ENCODE results near the gene RHCG. TPM values are rescaled to one million over a fixed set of nuclear protein-coding genes. Genes with fewer than 3 reads are reported as not detected.
A peak's percentile ranks its signal among the peaks of the same experiment; 100 is the strongest.

The RHCG gene
- total and polyA plus RNA-seq, 3 experiments from 2014 or later: not detected

- H3K4me1 Mint-ChIP-seq: peaks cover 6 to 8% (median 6%) of the 10 kb centered on the region in 3 donors
- H3K4me3 Mint-ChIP-seq: peak overlapping the region in 6 of 7 donors; percentile 72 to 89 (median 78)
- no peaks in the 10 kb centered on the region for H3K27me3 ChIP-seq (ENCODE audit: insufficient read depth, low read length, poor library complexity, severe bottlenecking)
- H3K27me3 Mint-ChIP-seq: peaks cover 26 to 43% of the 10 kb centered on the region in 2 donors
- H3K36me3 Mint-ChIP-seq: no peaks in the 10 kb centered on the region
- CTCF ChIA-PET: interaction anchor here (0.6 to 3.3 kb wide), 10 partner anchors 12 to 224 kb away, joined by 3 to 82 read pairs (median 5); partner anchors contain the start of gene POLG
- peak; percentile 68 to 85 (median 77) for DNase-seq
- no peaks in the 10 kb centered on the region for H3K4me1 ChIP-seq (ENCODE audit: insufficient read depth, low read length)
- no peaks in the 10 kb centered on the region for H3K9me3 ChIP-seq (ENCODE audit: low read length)
- H3K27ac Mint-ChIP-seq: no peak overlapping the region
- H3K27ac ChIP-seq (ENCODE audit: low read depth, low read length): no peak overlapping the region
- H3K4me3 ChIP-seq (ENCODE audit: low read length): peak overlapping the region; percentile 50
- POLR2A ChIA-PET: no interaction called here
- no peaks in the 10 kb centered on the region for H3K9me3 Mint-ChIP-seq
- H3K36me3 ChIP-seq (ENCODE audit: insufficient read depth, low read length): no peaks in the 10 kb centered on the region
Observed at GRCh38 chr15:89430530-89431341, 65.6 kb downstream of the RHCG start.

- Mint-ChIP-seq H3K36me3 (no peaks in the 10 kb centered on the region), H3K9me3 (no peaks in the 10 kb centered on the region), H3K4me3 (no peak overlapping the region), H3K4me1 (peaks cover 6 to 8% (median 6%) of the 10 kb centered on the region in 3 donors), H3K27me3 (peaks cover 24 to 41% of the 10 kb centered on the region in 2 donors), H3K27ac (no peak overlapping the region)
- DNase-seq: no peak
- H3K9me3 ChIP-seq (ENCODE audit: low read length): no peaks in the 10 kb centered on the region
- H3K4me1 ChIP-seq (ENCODE audit: insufficient read depth, low read length): no peaks in the 10 kb centered on the region
- H3K27ac ChIP-seq (ENCODE audit: low read depth, low read length): no peak overlapping the region
- H3K27me3 ChIP-seq (ENCODE audit: insufficient read depth, low read length, poor library complexity, severe bottlenecking): no peaks in the 10 kb centered on the region
- POLR2A ChIA-PET: no interaction called here
- H3K4me3 ChIP-seq (ENCODE audit: low read length): no peak overlapping the region
- no peaks in the 10 kb centered on the region for H3K36me3 ChIP-seq (ENCODE audit: insufficient read depth, low read length)
- CTCF ChIA-PET: interaction anchor here (0.6 to 3.3 kb wide), 9 partner anchors 12 to 223 kb away, joined by 3 to 82 read pairs (median 5); partner anchors contain the start of gene POLG
Observed at GRCh38 chr15:89429986-89430385, 66.4 kb downstream of the RHCG start.

GRCh38 chr15:89429023-89429422 is 67.4 kb downstream of the RHCG start:
- Mint-ChIP-seq H3K36me3 (no peaks in the 10 kb centered on the region), H3K4me3 (no peak overlapping the region), H3K9me3 (no peaks in the 10 kb centered on the region), H3K27ac (no peak overlapping the region), H3K27me3 (peaks cover 24 to 40% of the 10 kb centered on the region in 2 donors), H3K4me1 (peaks cover 6 to 8% (median 6%) of the 10 kb centered on the region in 3 donors)
- no peak for DNase-seq
- ChIA-PET CTCF (interaction anchor here (1.8 to 3.3 kb wide), 2 partner anchors 11 to 70 kb away, joined by 8 to 82 read pairs; no protein-coding TSS in a partner anchor), POLR2A (interaction anchor here (0.7 to 1.2 kb wide), 2 partner anchors 19 to 70 kb away, joined by 3 read pairs; no protein-coding TSS in a partner anchor)
- no peaks in the 10 kb centered on the region for H3K36me3 ChIP-seq (ENCODE audit: insufficient read depth, low read length)
- no peaks in the 10 kb centered on the region for H3K4me1 ChIP-seq (ENCODE audit: insufficient read depth, low read length)
- H3K27ac ChIP-seq (ENCODE audit: low read depth, low read length): no peak overlapping the region
- H3K4me3 ChIP-seq (ENCODE audit: low read length): no peak overlapping the region
- no peaks in the 10 kb centered on the region for H3K27me3 ChIP-seq (ENCODE audit: insufficient read depth, low read length, poor library complexity, severe bottlenecking)
- no peaks in the 10 kb centered on the region for H3K9me3 ChIP-seq (ENCODE audit: low read length)

GRCh38 chr15:89428246-89428645 is 68.1 kb downstream of the RHCG start:
- DNase-seq: no peak
- Histone ChIP-seq H3K36me3 (ENCODE audit: insufficient read depth, low read length) (no peaks in the 10 kb centered on the region), H3K27me3 (ENCODE audit: insufficient read depth, low read length, poor library complexity, severe bottlenecking) (no peaks in the 10 kb centered on the region), H3K4me1 (ENCODE audit: insufficient read depth, low read length) (no peaks in the 10 kb centered on the region), H3K27ac (ENCODE audit: low read depth, low read length) (no peak overlapping the region), H3K9me3 (ENCODE audit: low read length) (no peaks in the 10 kb centered on the region), H3K4me3 (ENCODE audit: low read length) (no peak overlapping the region)
- Mint-ChIP-seq H3K27ac (no peak overlapping the region), H3K4me1 (peaks cover 6 to 8% (median 6%) of the 10 kb centered on the region in 3 donors), H3K9me3 (no peaks in the 10 kb centered on the region), H3K36me3 (no peaks in the 10 kb centered on the region), H3K4me3 (no peak overlapping the region), H3K27me3 (peaks cover 24 to 41% of the 10 kb centered on the region in 2 donors)
- ChIA-PET POLR2A (interaction anchor here (0.7 kb wide), 1 partner anchor 19 kb away, joined by 3 read pairs; no protein-coding TSS in a partner anchor), CTCF (interaction anchor here (3.3 kb wide), 1 partner anchor 69 kb away, joined by 82 read pairs; no protein-coding TSS in a partner anchor)

- Histone ChIP-seq H3K9me3 (ENCODE audit: low read length) (no peaks in the 10 kb centered on the region), H3K27ac (ENCODE audit: low read depth, low read length) (no peak overlapping the region), H3K4me3 (ENCODE audit: low read length) (no peak overlapping the region), H3K27me3 (ENCODE audit: insufficient read depth, low read length, poor library complexity, severe bottlenecking) (no peaks in the 10 kb centered on the region), H3K36me3 (ENCODE audit: insufficient read depth, low read length) (no peaks in the 10 kb centered on the region), H3K4me1 (ENCODE audit: insufficient read depth, low read length) (no peaks in the 10 kb centered on the region)
- POLR2A ChIA-PET: no interaction called here
- H3K36me3 Mint-ChIP-seq: no peaks in the 10 kb centered on the region
- peaks cover 21 to 41% of the 10 kb centered on the region in 2 donors for H3K27me3 Mint-ChIP-seq
- CTCF ChIA-PET: interaction anchor here (1.1 to 3.9 kb wide), 2 partner anchors 67 to 220 kb away, joined by 3 to 23 read pairs; no protein-coding TSS in a partner anchor
- no peaks in the 10 kb centered on the region for H3K9me3 Mint-ChIP-seq
- H3K27ac Mint-ChIP-seq: no peak overlapping the region
- DNase-seq: no peak
- peaks cover 6 to 8% (median 6%) of the 10 kb centered on the region in 3 donors for H3K4me1 Mint-ChIP-seq
- no peak overlapping the region for H3K4me3 Mint-ChIP-seq
Observed at GRCh38 chr15:89426500-89426899, 69.9 kb downstream of the RHCG start.

- no peaks in the 10 kb centered on the region for H3K36me3 ChIP-seq (ENCODE audit: insufficient read depth, low read length)
- Mint-ChIP-seq H3K9me3 (no peaks in the 10 kb centered on the region), H3K27me3 (peaks cover 19 to 53% of the 10 kb centered on the region in 2 donors), H3K4me3 (no peak overlapping the region), H3K27ac (no peak overlapping the region), H3K36me3 (no peaks in the 10 kb centered on the region), H3K4me1 (no peaks in the 10 kb centered on the region)
- DNase-seq: no peak
- no peak overlapping the region for H3K4me3 ChIP-seq (ENCODE audit: low read length)
- H3K27ac ChIP-seq (ENCODE audit: low read depth, low read length): no peak overlapping the region
- ChIA-PET POLR2A (no interaction called here), CTCF (interaction anchor here (3.9 kb wide), 1 partner anchor 65 kb away, joined by 23 read pairs; no protein-coding TSS in a partner anchor)
- no peaks in the 10 kb centered on the region for H3K9me3 ChIP-seq (ENCODE audit: low read length)
- H3K4me1 ChIP-seq (ENCODE audit: insufficient read depth, low read length): no peaks in the 10 kb centered on the region
- peaks cover 4% of the 10 kb centered on the region for H3K27me3 ChIP-seq (ENCODE audit: insufficient read depth, low read length, poor library complexity, severe bottlenecking)
Observed at GRCh38 chr15:89423981-89424380, 72.4 kb downstream of the RHCG start.

Other genes with a start within 250 kb of the RHCG start
- gene POLG, start 161.8 kb downstream of the RHCG start, total RNA-seq: 100 to 1,000 TPM; 106 to 110 TPM
- gene POLG, start 161.8 kb downstream of the RHCG start, polyA plus RNA-seq: 56.0 TPM
- gene TICRR, start 78.9 kb upstream of the RHCG start, total RNA-seq: 10 to 100 TPM; 14.0 TPM
- gene TICRR, start 78.9 kb upstream of the RHCG start, polyA plus RNA-seq: not detected
- gene KIF7, start 158.9 kb upstream of the RHCG start, total RNA-seq: 1 to 10 TPM; 2.4 to 2.7 TPM
- not detected for gene KIF7, start 158.9 kb upstream of the RHCG start, polyA plus RNA-seq
- under 1 TPM; 0.35 to 0.50 TPM for gene PLIN1, start 182.8 kb upstream of the RHCG start, total RNA-seq
- not detected for gene PLIN1, start 182.8 kb upstream of the RHCG start, polyA plus RNA-seq
- gene PEX11A, start 194.2 kb upstream of the RHCG start, total RNA-seq: 1 to 10 TPM; 2.9 to 3.5 TPM
- 2.8 TPM for gene PEX11A, start 194.2 kb upstream of the RHCG start, polyA plus RNA-seq
- gene WDR93, start 194.2 kb upstream of the RHCG start, total RNA-seq: not detected
- 0.08 TPM for gene WDR93, start 194.2 kb upstream of the RHCG start, polyA plus RNA-seq